ENCODE data around the gene STK32B. TPM values are rescaled to one million over a fixed set of nuclear protein-coding genes. Genes with fewer than 3 reads are reported as not detected.

STK32B gene
- total and polyA plus RNA-seq, 9 of the 15 experiments (the other 6 are each of a cell fraction or from before 2014, with no cell fraction given), result 0.03 to 0.20 (median 0.07) TPM; not detected in 2

DNA sequence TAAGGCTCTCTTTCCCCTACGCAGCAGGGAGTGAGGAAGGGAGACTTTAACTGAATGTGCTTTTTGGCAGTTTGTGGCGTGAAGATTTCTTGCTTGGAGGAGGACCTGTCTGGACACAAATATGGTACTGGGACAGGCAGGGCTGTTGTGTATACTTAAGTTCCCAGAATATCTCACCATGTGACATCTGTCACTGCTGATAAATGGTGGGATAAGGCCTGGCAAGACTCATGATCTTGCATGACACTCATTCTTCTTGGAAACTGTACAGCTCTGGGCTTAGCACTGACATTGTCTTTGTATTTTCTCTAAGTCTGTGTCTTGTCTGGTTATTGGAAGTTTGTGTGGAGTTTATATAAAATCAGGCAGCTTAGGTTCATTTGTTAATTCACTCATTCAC lies 93.1 kb downstream of the STK32B start (continued):
- no peak for TF ChIP-seq HMG20A (CRISPR knock-in tag; conservative IDR thresholded peaks at IDR 0.05)
- no peak for TF ChIP-seq ZFX (CRISPR knock-in tag; IDR thresholded peaks at IDR 0.05)
- TF ChIP-seq PRMT5 (CRISPR knock-in tag; IDR thresholded peaks at IDR 0.05), result no peak
- TF ChIP-seq, protein P1, sequence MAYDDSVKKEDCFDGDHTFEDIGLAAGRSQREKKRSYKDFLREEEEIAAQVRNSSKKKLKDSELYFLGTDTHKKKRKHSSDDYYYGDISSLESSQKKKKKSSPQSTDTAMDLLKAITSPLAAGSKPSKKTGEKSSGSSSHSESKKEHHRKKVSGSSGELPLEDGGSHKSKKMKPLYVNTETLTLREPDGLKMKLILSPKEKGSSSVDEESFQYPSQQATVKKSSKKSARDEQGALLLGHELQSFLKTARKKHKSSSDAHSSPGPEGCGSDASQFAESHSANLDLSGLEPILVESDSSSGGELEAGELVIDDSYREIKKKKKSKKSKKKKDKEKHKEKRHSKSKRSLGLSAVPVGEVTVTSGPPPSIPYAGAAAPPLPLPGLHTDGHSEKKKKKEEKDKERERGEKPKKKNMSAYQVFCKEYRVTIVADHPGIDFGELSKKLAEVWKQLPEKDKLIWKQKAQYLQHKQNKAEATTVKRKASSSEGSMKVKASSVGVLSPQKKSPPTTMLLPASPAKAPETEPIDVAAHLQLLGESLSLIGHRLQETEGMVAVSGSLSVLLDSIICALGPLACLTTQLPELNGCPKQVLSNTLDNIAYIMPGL (CRISPR knock-in tag; IDR thresholded peaks at IDR 0.05), result no peak
- TF ChIP-seq, protein P2, sequence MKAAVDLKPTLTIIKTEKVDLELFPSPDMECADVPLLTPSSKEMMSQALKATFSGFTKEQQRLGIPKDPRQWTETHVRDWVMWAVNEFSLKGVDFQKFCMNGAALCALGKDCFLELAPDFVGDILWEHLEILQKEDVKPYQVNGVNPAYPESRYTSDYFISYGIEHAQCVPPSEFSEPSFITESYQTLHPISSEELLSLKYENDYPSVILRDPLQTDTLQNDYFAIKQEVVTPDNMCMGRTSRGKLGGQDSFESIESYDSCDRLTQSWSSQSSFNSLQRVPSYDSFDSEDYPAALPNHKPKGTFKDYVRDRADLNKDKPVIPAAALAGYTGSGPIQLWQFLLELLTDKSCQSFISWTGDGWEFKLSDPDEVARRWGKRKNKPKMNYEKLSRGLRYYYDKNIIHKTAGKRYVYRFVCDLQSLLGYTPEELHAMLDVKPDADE (conservative IDR thresholded peaks at IDR 0.05; ENCODE audit: control insufficient read depth, low read depth, low read length), result no peak
- TF ChIP-seq CCNT2 (IDR thresholded peaks at IDR 0.05; ENCODE audit: borderline replicate concordance, extremely low read depth, insufficient read length, low read depth, low read length), result peak; percentile 29
- TF ChIP-seq, protein P3, sequence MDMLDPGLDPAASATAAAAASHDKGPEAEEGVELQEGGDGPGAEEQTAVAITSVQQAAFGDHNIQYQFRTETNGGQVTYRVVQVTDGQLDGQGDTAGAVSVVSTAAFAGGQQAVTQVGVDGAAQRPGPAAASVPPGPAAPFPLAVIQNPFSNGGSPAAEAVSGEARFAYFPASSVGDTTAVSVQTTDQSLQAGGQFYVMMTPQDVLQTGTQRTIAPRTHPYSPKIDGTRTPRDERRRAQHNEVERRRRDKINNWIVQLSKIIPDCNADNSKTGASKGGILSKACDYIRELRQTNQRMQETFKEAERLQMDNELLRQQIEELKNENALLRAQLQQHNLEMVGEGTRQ (CRISPR knock-in tag; IDR thresholded peaks at IDR 0.05), result peak; percentile 65
- TF ChIP-seq MIER1 (IDR thresholded peaks at IDR 0.05; ENCODE audit: low read depth), result no peak
- no peak for TF ChIP-seq PTTG1 (tag; IDR thresholded peaks at IDR 0.05; ENCODE audit: low read depth)
- peak; percentile 32; the same call in 1 of the 2 replicates for TF ChIP-seq SOX6 (IDR thresholded peaks at IDR 0.05)
- TF ChIP-seq FOXK2 (conservative IDR thresholded peaks at IDR 0.05 in 1 of 2, IDR thresholded peaks at IDR 0.05 in 1 of 2; ENCODE audit: low read depth in 2 of 2), result peak in 1 of 2 experiments; percentile 77; a peak in 2 of 4 replicates
- no peak for TF ChIP-seq NFYB (IDR thresholded peaks at IDR 0.05; ENCODE audit: extremely low read depth, insufficient read length)
- TF ChIP-seq, protein P4, sequence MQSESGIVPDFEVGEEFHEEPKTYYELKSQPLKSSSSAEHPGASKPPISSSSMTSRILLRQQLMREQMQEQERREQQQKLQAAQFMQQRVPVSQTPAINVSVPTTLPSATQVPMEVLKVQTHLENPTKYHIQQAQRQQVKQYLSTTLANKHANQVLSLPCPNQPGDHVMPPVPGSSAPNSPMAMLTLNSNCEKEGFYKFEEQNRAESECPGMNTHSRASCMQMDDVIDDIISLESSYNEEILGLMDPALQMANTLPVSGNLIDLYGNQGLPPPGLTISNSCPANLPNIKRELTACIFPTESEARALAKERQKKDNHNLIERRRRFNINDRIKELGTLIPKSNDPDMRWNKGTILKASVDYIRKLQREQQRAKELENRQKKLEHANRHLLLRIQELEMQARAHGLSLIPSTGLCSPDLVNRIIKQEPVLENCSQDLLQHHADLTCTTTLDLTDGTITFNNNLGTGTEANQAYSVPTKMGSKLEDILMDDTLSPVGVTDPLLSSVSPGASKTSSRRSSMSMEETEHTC (IDR thresholded peaks at IDR 0.05), result no peak
- TF ChIP-seq, protein P5, sequence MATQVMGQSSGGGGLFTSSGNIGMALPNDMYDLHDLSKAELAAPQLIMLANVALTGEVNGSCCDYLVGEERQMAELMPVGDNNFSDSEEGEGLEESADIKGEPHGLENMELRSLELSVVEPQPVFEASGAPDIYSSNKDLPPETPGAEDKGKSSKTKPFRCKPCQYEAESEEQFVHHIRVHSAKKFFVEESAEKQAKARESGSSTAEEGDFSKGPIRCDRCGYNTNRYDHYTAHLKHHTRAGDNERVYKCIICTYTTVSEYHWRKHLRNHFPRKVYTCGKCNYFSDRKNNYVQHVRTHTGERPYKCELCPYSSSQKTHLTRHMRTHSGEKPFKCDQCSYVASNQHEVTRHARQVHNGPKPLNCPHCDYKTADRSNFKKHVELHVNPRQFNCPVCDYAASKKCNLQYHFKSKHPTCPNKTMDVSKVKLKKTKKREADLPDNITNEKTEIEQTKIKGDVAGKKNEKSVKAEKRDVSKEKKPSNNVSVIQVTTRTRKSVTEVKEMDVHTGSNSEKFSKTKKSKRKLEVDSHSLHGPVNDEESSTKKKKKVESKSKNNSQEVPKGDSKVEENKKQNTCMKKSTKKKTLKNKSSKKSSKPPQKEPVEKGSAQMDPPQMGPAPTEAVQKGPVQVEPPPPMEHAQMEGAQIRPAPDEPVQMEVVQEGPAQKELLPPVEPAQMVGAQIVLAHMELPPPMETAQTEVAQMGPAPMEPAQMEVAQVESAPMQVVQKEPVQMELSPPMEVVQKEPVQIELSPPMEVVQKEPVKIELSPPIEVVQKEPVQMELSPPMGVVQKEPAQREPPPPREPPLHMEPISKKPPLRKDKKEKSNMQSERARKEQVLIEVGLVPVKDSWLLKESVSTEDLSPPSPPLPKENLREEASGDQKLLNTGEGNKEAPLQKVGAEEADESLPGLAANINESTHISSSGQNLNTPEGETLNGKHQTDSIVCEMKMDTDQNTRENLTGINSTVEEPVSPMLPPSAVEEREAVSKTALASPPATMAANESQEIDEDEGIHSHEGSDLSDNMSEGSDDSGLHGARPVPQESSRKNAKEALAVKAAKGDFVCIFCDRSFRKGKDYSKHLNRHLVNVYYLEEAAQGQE (IDR thresholded peaks at IDR 0.05; ENCODE audit: borderline replicate concordance), result 0 out of 2 replicates have a peak, but pooled peaks have one; percentile 14
- TF ChIP-seq, protein P5 (CRISPR knock-in tag; IDR thresholded peaks at IDR 0.05; ENCODE audit: low read depth), result no peak
